HG02678 (cell line): ENCODE data around the gene TAF1A.
"Not testable (repeated sequence)": the region's sequence is repeated elsewhere in the genome, so short reads cannot be mapped to it uniquely, and the experiment has no call there.

Experiments
- ATAC-seq: cut with Tn5 transposase; IDR thresholded peaks from one replicate; pipeline ENCODE4 v1.9.1; 2021; ENCODE audit warnings: mild to moderate bottlenecking, moderate library complexity; ENCODE audit not compliant: unreplicated experiment

TAF1A gene

DNA sequence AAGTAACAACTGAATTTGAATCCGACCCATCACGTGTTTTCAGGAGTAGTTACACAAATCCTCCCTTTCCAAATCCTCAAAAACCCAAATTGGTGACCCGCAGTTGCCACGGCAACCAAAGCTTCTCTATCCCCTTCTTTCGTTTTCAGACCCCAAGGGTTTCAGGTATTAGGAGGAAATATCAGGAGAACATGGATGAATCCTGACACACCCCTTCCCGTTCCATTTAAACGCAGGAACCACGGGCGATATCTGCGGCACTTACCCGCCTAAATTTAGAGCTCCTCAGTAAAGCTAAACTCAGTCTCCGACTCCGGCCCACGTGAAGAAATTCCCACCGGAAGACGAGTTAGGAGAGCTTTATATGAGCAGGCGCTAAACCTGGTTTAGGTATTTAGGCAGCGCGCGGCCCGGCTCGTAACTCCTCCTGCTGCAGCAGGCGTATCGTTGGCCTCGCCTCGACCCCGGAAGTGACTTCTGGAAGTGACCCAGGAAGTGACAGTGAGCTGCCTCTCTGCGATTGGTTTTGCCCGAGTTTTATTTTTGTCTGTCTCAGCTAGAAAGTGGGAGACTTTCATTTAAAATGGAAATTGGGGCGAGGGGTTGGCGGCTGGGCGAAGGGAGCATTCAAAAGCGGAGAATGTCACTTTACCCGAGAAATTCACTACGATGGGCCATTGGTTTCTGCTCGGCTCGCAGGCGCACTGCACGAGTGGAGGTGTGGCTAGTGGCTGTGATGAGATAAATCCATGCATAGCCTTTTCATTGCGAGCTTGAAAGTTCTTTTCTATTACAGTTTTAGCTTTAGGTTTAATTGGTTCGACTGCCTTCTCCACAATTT is at the start of gene TAF1A:
Gene TAF1A (minus strand): TSS at position 472 of the 841 bp plus-strand sequence.
- peak; percentile 100 for ATAC-seq

DNA sequence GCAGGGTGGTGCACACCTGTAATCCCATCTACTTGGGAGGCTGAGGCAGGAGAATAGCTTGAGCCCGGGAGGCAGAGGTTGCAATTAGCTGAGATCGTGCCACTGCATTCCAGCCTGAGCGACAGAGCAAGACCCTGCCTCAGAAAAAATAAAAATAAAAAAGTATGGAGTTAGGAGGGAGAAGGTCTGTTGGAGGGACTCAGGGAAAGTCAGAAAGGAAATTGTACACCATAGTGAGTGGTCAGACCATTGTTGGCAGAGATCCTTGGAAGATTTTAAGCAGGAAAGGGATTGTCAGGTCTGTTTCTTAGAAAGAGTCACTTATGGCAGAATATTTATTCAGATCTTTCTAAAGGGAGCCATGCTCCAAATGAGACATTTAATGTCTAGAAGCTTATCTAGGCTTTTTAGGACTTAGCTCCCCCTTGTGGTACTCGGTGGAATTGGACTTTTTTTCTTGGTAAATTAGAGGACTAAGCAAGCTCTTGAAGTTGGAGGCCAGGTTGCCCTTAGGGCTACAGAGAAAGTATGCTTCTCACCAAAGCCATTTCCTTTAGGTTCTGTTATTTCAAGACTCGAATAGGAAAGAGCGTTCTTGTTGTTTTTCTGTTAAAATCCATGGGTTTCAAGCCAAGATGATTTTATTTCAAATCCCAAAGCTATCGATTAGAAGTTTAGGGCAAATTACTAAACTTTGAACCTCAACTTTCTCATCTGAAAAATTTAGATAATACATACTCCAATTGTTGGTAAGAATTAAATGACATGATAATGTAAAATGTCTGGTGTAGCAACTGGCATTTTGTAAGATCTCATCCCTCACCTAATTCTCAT is 44.7 kb upstream of the TAF1A start:
- ATAC-seq: peak; percentile 92

DNA sequence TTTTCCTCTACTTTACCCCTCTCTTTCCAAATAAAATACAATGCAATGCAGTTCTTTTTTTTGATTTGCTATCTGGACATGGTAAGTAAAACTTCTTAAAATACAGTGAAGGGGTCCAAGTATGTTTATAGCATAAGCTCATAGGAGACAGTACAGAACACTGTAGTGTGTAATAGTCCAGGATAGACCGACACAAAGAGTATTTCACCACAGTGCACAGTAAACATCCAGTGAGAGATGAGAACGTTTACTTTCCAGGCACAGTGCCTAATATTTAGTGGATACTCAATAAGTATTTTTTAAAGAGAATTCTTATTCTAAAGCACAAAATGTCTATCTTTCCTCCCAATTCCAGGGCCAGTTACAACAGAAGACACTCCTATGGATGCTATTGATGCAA is 43.0 kb upstream of the TAF1A start:
- ATAC-seq: no peak

DNA sequence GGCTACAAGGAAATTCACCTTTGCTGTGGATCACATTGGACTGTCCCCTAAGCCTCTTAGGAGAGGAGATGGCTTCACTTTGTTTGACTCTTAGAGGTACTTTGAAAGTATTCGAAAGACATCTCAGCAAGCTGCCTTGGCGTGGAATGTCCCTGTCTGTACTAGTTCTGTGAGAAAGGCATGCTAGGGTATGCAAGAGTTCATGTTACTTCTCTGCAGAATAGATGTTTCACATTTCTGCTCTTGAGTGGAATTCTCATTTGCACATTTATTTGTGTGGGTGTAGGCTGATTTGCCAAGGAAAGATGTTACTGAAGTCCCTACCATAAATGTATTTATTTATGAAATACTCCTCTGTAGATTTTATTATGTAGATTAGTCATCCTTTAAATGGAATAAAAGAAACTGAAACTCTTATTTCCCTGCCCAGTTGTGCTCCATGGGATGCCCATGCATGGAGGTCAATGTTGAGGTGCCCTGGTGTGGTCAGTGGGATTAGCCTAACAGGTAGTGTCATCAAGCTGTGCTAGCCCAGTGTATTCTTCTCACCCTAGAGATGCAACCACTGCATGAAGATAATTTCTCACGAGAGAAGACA is 42.0 kb upstream of the TAF1A start:
- ATAC-seq: no peak

DNA sequence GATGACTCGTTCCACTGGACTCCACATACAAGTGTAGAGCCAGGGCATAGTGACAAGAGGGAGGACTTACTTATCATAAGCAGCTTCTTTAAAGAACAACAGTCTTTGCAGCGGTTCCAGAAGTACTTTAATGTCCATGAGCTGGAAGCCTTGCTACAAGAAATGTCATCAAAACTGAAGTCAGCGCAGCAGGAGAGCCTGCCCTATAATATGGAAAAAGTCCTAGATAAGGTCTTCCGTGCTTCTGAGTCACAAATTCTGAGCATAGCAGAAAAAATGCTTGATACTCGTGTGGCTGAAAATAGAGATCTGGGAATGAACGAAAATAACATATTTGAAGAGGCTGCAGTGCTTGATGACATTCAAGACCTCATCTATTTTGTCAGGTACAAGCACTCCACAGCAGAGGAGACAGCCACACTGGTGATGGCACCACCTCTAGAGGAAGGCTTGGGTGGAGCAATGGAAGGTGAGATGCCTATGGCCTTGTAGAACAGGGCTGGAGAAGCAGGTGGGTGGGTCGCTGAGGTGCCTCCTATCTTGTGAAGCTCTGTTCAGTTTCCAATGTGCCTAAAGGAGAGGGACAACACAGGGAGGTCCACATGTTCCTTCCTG is 40.3 kb upstream of the TAF1A start:
- no peak for ATAC-seq

DNA sequence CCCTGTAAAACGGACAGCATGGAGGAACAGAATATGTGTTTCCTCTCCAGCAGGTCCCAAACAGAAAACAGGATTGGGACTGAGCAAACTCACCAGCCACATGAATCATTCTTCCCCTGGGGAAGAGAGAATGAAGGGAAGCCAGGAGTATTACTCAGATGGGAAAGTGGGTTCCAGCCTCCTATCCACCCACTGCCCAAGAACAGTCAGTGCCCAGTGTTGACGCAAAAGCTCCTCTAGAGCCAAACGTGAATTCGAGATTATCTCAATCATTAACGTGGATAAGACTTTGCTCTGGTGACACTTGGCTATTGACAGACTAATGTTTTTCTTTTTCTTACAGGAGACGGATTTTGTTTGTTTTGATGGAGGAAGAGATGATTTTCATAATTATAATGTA is 37.5 kb upstream of the TAF1A start:
- ATAC-seq: no peak

DNA sequence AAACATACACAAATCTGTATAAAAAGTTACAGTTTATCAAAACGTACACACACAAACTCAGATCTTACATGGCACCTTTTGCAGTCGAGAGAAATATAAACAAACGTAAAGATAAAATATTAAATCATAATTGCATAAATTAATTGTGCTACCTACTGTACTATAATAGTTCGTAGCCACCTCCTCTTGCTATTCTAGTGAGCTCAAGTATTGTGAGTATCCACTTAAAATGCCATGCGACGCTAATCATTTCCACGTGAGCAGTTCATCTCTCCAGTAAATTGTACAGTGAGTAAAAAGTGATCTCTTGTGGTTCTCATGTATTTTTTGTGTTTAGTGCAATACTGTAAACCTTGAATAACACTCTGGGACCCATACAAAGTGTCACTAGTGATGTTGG is 34.5 kb upstream of the TAF1A start:
- no peak for ATAC-seq

DNA sequence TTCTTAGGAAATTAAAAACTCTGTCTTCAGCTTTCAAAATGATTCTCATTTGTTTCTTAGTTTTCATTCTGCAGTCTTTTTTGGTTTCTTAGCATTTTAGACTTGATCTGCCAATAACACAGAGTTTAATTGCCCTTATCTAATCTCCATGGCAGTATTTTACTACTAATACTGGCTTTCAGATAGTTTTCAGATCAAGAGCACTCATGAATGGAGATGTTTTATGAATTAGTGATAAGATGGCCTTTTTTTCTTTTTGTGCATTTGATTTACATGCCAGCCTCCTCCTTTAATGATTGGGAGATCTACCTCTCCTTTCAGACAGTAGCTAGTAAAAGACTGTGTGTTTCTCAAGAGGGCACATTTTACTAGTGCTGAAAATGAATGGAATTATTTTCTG is 33.7 kb upstream of the TAF1A start:
- no peak for ATAC-seq

DNA sequence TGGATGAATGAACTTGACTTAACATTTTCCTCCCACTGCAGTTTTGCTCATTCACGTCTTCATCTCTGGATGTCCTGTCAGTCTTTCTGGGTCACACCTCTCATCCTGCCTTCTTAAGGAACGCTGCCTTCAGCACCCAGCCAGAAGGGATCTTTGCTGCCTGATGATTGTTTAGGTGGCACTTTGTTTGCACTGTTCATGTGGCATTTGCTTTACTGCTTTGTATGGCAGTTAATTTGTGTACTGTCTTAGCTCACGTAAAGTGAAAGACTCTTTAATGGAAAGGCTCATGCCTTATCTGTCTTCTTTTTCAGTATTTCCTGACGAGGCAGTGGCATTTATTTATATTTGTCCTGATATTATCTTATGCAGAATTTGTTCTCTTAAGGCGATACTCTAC is 33.0 kb upstream of the TAF1A start:
- no peak for ATAC-seq

DNA sequence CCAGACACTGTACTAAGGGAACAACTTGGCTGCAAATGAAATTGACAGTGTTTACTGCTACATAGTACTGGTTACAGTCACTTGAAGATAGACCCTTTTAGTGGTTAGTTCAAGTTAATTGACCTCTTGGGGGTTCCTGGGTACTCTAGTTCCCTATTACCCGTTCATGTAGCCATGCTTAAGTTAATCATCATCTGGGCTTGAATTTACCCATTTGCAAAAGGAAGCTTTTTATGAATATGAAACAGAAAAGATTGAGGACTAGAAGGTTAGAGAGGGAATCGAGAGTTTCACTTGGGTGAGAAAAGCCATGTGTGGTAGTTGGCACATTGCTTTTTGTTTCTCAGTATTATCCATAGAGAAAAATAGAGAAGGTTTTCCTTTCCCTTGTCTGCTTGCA is 30.8 kb upstream of the TAF1A start:
- ATAC-seq: peak; percentile 38

DNA sequence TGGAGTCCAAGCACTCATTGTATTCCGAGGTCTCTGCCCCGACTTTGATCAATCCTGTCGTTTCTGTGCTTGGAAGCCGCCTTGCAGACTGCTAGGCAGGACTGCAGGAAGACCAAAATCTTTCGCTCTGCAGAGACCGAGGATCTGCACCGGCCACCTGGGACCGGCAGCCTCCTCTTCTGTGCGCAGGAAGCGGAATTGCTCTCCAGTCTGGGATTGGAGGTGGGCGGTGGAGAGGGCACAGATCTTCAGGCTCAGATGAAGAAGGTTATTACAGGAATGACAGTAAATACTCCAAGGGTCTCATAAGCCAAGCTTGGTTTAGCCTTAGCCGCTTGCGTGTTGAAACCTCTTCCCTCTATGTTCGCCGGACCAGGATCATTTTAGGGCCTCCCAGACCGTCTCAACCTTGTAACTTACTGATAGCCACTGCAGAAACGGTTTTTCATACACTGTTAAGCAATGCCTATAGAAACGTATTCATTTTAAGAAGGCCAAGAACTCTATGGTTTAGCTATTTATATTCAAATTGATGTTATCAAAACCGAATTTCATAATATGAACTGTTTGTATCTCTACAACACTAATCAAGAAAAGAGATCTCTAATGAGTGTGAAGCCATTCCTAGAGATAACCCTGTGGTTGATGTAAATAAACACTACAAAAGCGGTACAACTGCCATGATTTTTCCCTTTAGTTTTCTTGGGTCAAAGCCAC is 29.3 kb upstream of the TAF1A start:
- no peak for ATAC-seq

DNA sequence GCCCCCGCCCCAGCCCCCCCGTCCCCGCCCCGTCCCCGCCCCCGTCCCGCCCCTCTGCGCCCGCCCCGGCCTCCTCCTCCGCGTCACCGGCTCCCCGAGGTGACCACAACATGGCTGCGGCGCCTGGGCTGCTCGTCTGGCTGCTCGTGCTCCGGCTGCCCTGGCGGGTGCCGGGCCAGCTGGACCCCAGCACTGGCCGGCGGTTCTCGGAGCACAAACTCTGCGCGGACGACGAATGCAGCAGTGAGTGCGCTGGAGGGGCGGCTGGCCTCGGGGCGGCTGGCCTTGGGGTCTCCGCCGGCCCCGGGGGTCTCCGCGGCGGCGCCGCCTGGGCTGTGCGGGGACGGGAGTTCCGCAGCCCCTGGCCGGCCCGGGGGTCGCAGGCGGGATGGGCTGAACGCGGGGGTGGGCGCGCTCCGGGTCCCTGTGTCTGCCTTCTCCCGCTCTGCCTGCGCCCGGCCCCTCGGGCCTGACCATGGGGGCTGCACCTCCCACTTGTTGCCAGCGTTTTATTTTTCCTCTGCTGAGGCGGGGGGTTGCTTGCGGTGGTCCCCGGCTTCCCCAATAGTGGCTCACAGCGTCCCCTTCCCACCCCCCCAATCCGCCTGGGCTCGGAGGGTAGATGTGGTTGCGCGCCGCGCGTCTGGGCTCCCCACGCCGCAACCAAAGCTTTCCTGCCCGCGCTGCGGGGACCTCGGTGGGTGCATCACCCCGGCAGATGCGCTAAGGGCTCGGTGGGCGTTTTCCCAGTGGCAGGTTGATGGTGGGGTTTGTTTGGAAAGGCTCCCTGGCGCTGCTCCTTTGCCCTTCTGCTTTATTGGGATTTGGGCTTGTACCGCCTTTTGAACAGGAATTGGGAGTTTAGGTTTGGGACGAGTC is 28.5 kb upstream of the TAF1A start, which contains the start of gene MIA3:
Gene MIA3 (plus strand): TSS at position 97 of the 879 bp plus-strand sequence. CDS start 14 bp downstream, at position 111.
- ATAC-seq: peak; percentile 54

DNA sequence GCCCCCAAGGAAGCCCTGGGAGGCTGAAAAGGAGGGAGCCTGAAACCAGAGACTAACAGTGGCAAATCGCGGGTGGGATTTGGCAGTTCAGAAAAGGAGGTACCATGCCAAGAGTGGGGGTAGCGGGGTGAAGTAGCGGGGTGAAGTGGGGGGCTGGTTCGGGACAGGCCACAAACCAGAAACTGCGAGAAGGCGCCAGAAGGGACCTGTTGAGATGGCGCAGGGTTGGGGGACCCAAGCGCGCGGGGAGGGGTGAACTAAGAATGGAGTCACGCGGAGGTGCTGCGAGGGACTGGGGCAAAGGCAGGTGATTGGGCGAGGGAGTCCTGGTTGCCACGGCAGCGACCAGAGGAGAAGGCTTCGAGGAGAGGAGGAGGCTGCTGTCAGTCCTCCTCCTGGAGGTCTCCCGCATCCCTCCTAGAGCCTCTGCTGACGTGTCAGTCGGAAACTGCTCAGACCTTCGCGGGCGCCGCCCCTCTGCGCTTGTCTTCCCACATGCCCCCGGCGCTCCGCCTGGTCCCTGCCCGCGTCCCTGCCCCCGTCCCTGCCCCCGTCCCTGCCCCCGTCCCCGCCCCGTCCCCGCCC is 27.7 kb upstream of the TAF1A start:
- ATAC-seq: peak; percentile 74

DNA sequence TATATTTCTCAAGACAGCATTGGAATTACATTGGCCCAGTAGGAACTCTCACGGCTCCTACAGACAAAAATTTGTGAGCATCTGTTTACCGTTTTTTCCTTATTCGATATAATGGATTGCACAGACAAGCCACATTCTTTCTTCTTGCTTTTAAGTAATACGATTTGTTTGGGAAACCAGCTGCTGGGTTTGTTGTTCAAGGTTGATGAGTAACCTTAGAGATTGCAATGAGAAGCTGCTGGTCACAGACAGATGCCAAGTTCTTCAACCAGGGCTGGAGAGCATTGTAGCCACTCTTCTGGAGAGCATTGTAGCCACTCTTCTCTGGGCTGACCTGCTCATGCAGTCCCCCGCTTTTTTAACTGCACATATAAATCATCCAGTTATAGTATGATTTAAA is 26.8 kb upstream of the TAF1A start:
- ATAC-seq: no peak

DNA sequence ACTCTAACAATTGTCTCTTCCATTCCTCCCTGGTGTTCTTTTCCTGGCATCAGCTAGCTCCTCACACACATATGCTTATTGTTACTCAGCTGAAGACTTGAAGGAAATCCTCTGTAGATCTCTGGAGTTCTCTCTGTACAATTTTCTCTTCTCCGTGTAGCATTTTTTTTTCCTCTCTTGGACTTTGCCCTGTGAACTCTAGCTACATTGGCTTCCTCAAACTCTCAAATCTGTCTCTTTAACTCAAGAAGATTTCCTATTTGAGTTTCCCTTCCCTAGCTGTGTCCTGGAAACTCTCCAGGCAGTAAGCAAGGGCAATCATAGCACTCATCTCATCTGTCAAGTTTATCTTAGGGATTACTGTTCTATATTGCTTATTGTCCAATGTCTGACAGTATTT is 23.9 kb upstream of the TAF1A start:
- no peak for ATAC-seq

DNA sequence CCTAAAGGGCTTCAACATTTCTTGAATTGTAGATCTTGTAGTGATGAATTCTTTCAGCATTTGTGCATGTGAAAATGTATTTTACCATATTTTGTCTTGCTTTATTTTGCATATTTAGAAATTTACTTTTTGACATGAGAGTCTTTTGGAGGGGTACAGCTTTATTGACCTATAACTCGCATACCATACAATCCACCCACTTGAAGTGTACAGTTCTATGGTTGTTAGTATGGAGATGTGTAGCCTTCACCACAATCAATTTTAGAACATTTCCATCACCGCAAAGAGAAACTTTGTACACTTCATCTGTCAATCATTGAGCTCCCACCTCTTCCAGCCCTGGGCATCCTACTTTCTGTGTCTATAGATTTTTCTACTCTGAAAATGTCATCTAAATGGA is 21.0 kb upstream of the TAF1A start:
- ATAC-seq: no peak

DNA sequence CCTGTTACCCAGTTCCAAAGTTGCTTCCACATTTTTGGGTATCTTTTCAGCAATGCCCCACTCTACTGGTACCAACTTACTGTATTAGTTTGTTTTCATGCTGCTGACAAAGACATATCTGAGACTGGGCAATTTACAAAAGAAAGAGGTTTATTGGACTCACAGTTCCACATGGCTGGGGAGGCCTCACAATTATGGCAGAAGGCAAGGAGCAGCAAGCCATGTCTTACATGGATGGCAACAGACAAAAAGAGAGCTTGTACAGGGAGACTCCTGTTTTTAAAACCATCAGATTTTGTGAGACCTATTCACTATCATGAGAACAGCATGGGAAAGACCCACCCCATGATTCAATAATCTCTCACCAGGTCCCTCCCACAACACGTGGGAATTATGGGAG is 19.4 kb upstream of the TAF1A start:
- not testable (repeated sequence) for ATAC-seq

DNA sequence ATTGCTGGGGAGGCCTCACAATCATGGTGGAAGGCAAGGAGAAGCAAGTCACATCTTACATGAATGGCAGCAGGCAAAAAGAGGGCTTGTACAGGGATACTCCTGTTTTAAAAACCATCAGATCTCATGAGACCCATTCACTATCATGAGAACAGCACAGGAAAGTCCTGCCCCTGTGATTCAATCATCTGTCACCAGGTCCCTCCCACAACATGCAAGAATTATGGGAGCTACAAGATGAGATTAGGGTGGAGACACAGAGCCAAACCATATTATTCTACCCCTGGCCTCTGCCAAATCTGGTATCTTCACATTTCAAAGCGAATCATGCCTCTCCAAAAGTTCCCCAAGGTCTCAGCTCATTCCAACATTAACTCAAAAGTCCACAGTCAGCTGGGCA is 17.0 kb upstream of the TAF1A start:
- ATAC-seq: no peak

DNA sequence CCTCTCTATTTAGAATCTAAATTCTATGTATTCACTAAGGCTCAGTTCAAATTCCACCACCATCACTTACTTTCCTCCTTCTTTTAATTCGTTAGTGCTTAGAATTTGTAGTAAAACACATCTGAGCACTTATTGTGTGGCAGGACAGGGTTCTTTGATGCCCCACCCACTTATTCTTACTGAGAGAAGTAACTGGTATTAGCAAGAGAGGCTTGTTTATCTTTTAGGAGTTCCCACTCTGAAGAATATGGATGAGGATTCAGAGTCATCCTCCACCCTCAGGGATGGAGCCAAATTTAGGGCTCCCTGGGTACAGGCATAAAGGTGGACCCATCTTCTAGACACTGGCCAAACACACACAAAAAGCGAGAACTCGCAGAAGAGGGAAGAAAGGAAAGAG is 11.5 kb upstream of the TAF1A start:
- no peak for ATAC-seq
